ENCODE results near the gene NEK8. TPM values are rescaled to one million over a fixed set of nuclear protein-coding genes. Genes with fewer than 3 reads are reported as not detected.
"Not testable (repeated sequence)": the region's sequence is repeated elsewhere in the genome, so short reads cannot be mapped to it uniquely, and the experiment has no call there.

NEK8 gene
- total RNA-seq, 1 donor from 2014 or later = 8.4 TPM

GRCh38 chr17:28722417-28723158 is 6.0 kb upstream of the NEK8 start:
- no peak for TF ChIP-seq CTCF (conservative IDR thresholded peaks at IDR 0.05; ENCODE audit: low read depth, low read length)
- peak overlapping the region; percentile 96 for H3K4me3 ChIP-seq (ENCODE audit: low read depth, low read length)
- DNase-seq (ENCODE audit: low read depth) = no peak

- no peak for TF ChIP-seq CTCF (conservative IDR thresholded peaks at IDR 0.05; ENCODE audit: low read depth, low read length)
- H3K4me3 ChIP-seq (ENCODE audit: low read depth, low read length) = no peak overlapping the region
- DNase-seq (ENCODE audit: low read depth) = no peak
Measured at GRCh38 chr17:28723159-28723835, 5.3 kb upstream of the NEK8 start.

- not testable (repeated sequence) for DNase-seq (ENCODE audit: low read depth); H3K4me3 ChIP-seq (ENCODE audit: low read depth, low read length)
Measured at GRCh38 chr17:28723836-28724499, 4.6 kb upstream of the NEK8 start.

GRCh38 chr17:28724500-28725165 is 4.0 kb upstream of the NEK8 start:
- peak overlapping the region; percentile 67 for H3K4me3 ChIP-seq (ENCODE audit: low read depth, low read length)
- TF ChIP-seq CTCF (conservative IDR thresholded peaks at IDR 0.05; ENCODE audit: low read depth, low read length) = no peak

GRCh38 chr17:28725166-28725659 is 3.4 kb upstream of the NEK8 start:
- TF ChIP-seq CTCF (conservative IDR thresholded peaks at IDR 0.05; ENCODE audit: low read depth, low read length) = no peak
- no peak for DNase-seq (ENCODE audit: low read depth)
- H3K4me3 ChIP-seq (ENCODE audit: low read depth, low read length) = peak overlapping the region; percentile 67

More at GRCh38 chr17:28724500-28725165, 4.0 kb upstream of the NEK8 start:
- DNase-seq (ENCODE audit: low read depth) = no peak

GRCh38 chr17:28725660-28726225 is 2.8 kb upstream of the NEK8 start:
- DNase-seq (ENCODE audit: low read depth) = no peak
- H3K4me3 ChIP-seq (ENCODE audit: low read depth, low read length) = peak overlapping the region; percentile 67
- no peak for TF ChIP-seq CTCF (conservative IDR thresholded peaks at IDR 0.05; ENCODE audit: low read depth, low read length)
